Dedifferentiated amniotic fluid mesenchymal stem cell (primary cell): ENCODE results near the gene KIRREL3.

Experiments
- DNase-seq: peaks from one replicate; pipeline ENCODE4 v3.0.0-alpha.2; 2016; ENCODE audit errors: extremely low spot score

Gene KIRREL3

GRCh38 chr11:126739499-126740145 is 260.9 kb downstream of the KIRREL3 start:
- DNase-seq = no peak

- no peak for DNase-seq
Observed at GRCh38 chr11:126738295-126739031, 262.1 kb downstream of the KIRREL3 start.

- no peak for DNase-seq
Observed at GRCh38 chr11:126736682-126737572, 263.6 kb downstream of the KIRREL3 start.

DNA sequence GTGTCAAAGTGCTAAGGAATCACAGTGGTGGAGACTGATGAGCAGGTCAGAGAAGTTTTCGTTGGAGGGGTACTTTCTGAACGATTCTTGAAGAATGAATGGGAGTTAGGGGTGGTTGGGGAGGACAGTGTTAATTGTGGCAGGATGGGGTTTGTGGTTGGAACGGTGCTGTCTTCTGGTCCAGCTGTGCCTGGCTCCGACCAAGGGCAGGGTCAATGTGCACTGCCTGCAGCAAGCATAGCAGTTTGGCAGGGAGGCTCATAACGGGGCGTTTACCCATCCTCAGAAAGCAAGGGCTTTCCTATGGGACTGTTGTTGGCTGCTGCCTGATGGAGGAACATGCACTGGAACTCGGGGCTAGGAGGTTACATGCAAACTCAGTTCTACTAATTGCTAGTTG is 265.8 kb downstream of the KIRREL3 start:
- DNase-seq = no peak

- no peak for DNase-seq
Observed at GRCh38 chr11:126733685-126734084, 266.9 kb downstream of the KIRREL3 start.

DNA sequence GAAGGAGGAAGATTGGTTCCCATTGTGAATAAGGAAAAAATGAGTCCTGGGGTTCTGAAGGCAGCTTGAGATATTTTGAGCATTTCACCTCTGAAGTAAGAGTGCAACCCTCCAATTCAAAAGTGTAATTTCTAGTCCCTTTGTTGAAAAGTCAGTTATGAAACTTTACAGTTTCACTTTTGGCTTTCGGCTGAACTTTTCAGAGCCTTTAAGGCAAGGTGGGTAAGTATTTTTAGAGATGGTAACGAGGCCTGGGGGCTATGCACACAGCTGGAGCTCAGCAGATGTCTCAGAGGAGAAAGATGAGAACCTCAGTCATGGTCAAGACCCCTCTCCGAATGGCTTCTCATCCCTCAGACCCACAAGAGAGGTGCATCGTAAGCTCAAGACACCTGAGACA is 267.6 kb downstream of the KIRREL3 start:
- no peak for DNase-seq

GRCh38 chr11:126731576-126732142 is 268.9 kb downstream of the KIRREL3 start:
- DNase-seq = no peak

- DNase-seq = no peak
Observed at GRCh38 chr11:126727381-126727780, 273.2 kb downstream of the KIRREL3 start.

GRCh38 chr11:126725521-126725920 is 275.0 kb downstream of the KIRREL3 start:
- DNase-seq = no peak

GRCh38 chr11:126725043-126725442 is 275.5 kb downstream of the KIRREL3 start:
- no peak for DNase-seq

- DNase-seq = no peak
Observed at GRCh38 chr11:126723665-126724045, 276.9 kb downstream of the KIRREL3 start.

GRCh38 chr11:126722956-126723664 is 277.5 kb downstream of the KIRREL3 start:
- DNase-seq = no peak

DNA sequence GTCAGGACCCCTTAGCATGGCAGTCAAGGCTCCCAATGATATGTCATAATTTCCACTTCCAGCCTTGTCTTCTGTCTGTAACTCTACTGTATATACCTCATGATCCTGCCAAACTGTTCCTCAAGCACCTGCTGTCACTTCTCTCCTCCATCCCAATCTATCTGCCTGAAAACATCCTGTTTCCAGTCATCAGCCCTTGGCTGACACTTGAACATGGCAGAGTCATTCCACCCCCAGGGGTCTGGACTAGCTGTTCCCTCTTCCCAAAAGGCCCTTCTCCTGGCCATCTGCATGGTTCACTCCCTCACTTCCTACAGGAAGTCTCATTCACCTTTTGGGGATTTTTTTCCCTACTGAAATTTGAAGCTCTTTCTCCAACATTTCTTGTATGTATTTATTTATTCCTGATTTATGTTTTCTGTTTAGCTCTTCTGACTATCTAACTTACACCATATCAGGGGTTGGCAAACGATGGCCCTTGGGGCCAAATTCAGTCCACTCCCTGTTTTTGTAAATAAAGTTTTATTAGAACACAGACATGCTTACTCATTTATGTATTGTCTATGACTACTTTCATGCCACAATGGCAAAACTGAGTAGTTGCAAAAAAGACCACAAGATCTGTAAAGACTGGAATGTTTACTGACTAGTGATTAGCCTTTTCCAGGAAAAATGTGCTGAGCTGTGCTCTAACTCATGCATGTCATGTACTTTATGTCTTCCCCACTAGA is 278.4 kb downstream of the KIRREL3 start:
- no peak for DNase-seq

DNA sequence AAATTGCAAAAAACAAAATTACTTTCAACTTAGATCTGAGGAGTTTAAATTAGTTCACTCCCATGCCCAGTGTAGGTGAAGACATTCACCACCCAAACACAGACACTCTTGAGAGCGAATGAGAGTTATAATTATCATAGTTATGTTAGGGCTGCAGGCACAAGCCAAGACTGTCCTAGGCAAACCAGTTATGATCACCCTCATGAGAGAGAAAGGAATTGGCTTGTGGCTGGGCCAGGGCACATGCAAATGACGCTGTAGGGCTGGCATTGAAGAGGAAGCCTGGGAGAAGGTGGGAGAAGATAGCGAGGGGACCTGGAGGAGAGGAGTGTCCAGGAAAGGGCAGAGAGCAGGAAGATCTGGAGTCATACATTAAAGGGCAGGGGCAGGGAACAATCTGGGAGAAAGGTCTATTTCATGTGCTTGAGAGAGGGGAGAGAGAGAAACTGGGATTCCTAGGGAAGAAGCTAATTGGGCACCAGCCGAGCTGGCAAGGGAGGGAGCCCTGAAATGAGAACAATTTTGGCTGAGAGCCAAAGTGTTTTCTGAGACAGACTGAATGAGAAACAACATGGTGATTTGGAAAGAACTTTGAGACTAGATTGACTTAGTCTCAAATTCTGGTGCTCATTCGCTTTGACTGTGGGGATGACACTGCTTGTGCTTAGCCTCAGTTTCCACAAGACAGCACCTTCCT is 279.9 kb downstream of the KIRREL3 start:
- no peak for DNase-seq

DNA sequence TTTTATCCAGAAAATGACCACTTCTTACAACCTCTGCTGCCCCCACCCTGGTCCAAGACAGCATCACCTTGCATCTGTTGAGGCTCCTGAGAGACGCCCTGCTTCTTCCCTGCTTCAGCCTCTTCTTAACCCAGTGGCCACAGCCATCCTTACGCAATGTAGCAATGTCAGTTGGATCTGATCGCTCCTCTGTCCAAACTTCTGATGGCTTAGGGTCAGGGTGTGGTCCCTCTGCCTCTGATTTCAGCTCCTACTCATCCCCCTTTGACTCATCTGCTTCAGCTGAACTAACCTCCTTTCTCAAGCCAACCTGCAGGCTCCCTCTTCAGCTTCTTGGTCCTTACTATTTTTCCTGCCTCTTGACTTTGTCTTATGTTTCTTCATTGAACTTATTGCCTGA is 280.8 kb downstream of the KIRREL3 start:
- DNase-seq = no peak

DNA sequence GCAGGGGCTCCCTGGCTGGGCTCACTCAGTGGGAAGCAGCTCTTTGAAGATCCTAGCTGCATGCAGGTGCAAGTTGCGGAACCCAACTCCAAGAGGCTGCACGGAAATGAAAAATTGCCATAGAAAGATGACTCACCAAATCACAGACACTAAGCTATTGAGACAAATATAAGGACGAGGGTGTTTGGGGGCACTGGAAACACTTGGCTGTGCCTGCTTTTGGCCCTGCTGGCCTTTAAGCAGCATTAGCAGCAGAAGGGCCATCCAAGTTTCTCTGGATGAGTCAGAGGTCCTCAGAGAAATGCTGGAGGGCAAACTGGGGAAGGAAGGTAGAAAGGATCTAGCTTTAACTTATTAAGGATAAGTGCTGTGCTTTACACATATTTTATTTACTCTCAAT is 282.3 kb downstream of the KIRREL3 start:
- no peak for DNase-seq

DNA sequence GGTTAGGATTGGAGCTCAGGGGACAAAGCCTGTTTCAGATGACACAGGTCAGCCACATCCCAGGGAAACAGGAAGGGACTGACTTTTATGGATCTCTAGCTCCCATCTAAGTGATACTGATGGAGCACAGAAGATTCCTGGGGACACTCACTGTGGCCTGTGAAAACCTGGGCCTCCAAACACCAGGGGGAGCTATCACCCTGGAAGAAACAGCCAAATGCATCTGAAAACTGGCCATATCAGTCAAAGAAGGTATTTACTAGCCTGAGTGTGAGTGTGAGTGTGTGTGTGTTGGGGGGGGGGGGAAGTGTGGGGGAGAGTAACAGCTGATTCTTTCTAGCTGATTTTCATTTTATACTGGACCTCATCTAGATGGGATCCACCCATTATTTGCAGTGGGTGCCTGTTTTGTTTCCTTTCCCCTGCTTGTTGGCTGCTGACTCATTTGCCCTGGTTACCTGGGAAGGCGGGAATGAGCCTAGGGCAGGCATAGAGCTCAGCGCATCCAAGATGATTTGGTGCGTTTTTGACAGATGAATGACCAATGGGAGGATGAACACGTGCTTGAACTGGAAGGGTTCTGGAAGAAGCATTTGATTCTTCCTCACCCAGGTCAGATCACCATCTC is 284.0 kb downstream of the KIRREL3 start:
- peak; percentile 45 for DNase-seq

DNA sequence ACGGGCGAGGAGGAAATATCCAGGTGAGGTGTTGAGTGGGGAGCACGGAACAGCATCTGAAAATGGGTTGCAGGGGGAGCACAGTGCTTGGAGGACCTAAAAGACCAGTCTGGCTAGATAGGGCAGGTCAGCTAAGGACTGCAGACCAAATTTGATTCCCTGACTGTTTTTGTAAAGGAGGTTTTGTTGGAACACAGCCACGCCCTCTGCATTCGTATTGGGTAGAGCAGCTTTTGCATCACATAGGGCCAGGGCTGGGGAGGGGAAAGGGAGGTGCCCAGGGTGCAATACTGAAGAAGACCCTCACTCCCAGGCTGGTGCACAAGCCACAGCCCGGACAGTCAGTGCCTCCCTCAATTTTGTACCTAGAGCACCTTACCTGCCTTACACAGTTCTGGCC is 286.8 kb downstream of the KIRREL3 start:
- no peak for DNase-seq

GRCh38 chr11:126711977-126712625 is 288.5 kb downstream of the KIRREL3 start:
- no peak for DNase-seq
